H1 (cell line): ENCODE measurements around the gene WTIP. TPM values are rescaled to one million over a fixed set of nuclear protein-coding genes. Genes with fewer than 3 reads are reported as not detected.

Source experiments
- CTCF ChIA-PET: fragments of 300-600 bp; sonication (Branson Sonifier 250); formaldehyde crosslinking; loops from one replicate; lab custom pipeline; 2021; ENCODE audit not compliant: partially characterized antibody; lab: Charles Lee
- POLR2A ChIA-PET: fragments of 300-600 bp; sonication (Branson Sonifier 250); formaldehyde crosslinking; loops from one replicate; lab custom pipeline; 2021; ENCODE audit warnings: inconsistent platforms; ENCODE audit not compliant: partially characterized antibody; lab: Charles Lee
- DNase-seq, 2 experiments: peaks; one replicate each; pipeline versions ENCODE4 v3.0.0 to v3.0.0-alpha.2; 2010 to 2022; ENCODE audit warnings: low spot score in 2 of 2, low read depth in 1 of 2, mixed read lengths in 1 of 2
- FAIRE-seq: peaks from 2 replicates; lab custom pipeline; 2011; peaks lifted over from hg19 to GRCh38; lab: Jason Lieb, UNC
- H2AFZ ChIP-seq: 2 replicates; pipeline ENCODE4 v1.8.1; 2012; ENCODE audit warnings: low read length, inconsistent platforms
- H2AK5ac ChIP-seq: 2 replicates; pipeline ENCODE4 v1.6.1; 2013; ENCODE audit warnings: low read depth, low read length
- H2BK120ac ChIP-seq: replicated peaks from 2 replicates; pipeline ENCODE3; 2013; ENCODE audit warnings: low read depth, low read length, inconsistent platforms
- H2BK12ac ChIP-seq: 2 replicates; pipeline ENCODE4 v1.6.1; 2013; ENCODE audit warnings: low read depth, low read length
- H2BK15ac ChIP-seq: 2 replicates; pipeline ENCODE4 v1.6.1; 2013; ENCODE audit warnings: low read length
- H2BK20ac ChIP-seq: 2 replicates; pipeline ENCODE4 v1.6.1; 2013; ENCODE audit warnings: low read length
- H2BK5ac ChIP-seq: 2 replicates; pipeline ENCODE4 v1.6.1; 2013; ENCODE audit warnings: low read depth, low read length
- H3K14ac ChIP-seq: 2 replicates; pipeline ENCODE4 v1.6.1; 2013; ENCODE audit warnings: inconsistent platforms; ENCODE audit not compliant: insufficient read length
- H3K18ac ChIP-seq: 2 replicates; pipeline ENCODE4 v1.6.1; 2013; ENCODE audit warnings: low read length; ENCODE audit errors: extremely low read depth
- H3K23ac ChIP-seq: 2 replicates; pipeline ENCODE4 v1.6.1; 2013; ENCODE audit warnings: inconsistent platforms; ENCODE audit not compliant: insufficient read length
- H3K23me2 ChIP-seq: 2 replicates; pipeline ENCODE4 v1.6.1; 2013; ENCODE audit warnings: low read depth, low read length
- H3K27ac ChIP-seq: 2 replicates; pipeline ENCODE4 v1.6.1; 2011; ENCODE audit warnings: low read depth, low read length, inconsistent platforms
- H3K27me3 ChIP-seq, 4 experiments: replicated peaks in 1 of 4; 1 replicate in 1 of 4; 2 replicates in 3 of 4; pipeline versions ENCODE4 v1.6.1 to v1.8.1; 2011 to 2013; ENCODE audit warnings: low read length in 3 of 4, mild to moderate bottlenecking in 3 of 4, inconsistent platforms in 2 of 4, mixed read lengths in 2 of 4, moderate library complexity in 1 of 4; ENCODE audit not compliant: control insufficient read depth in 3 of 4, insufficient read depth in 3 of 4; ENCODE audit errors: extremely low read depth in 1 of 4
- H3K36me3 ChIP-seq, 4 experiments: 2 replicates each; pipeline versions ENCODE4 v1.6.1 to v1.8.1; 2011 to 2013; ENCODE audit warnings: mild to moderate bottlenecking in 4 of 4, low read length in 3 of 4, moderate library complexity in 2 of 4, control low read depth in 1 of 4, inconsistent platforms in 1 of 4; ENCODE audit not compliant: insufficient read depth in 4 of 4, control insufficient read depth in 2 of 4
- H3K4ac ChIP-seq: replicated peaks from 2 replicates; pipeline ENCODE3; 2013; ENCODE audit warnings: low read length, low read depth, mixed read lengths, inconsistent platforms; ENCODE audit not compliant: insufficient read length
- H3K4me1 ChIP-seq, 4 experiments: replicated peaks in 1 of 4; 1 replicate in 1 of 4; 2 replicates in 3 of 4; pipeline versions ENCODE4 v1.6.1 to v1.8.1; 2011 to 2013; ENCODE audit warnings: low read length in 3 of 4, inconsistent platforms in 2 of 4, mixed read lengths in 1 of 4; ENCODE audit not compliant: insufficient read depth in 4 of 4, control insufficient read depth in 3 of 4
- H3K4me2 ChIP-seq, 2 experiments: 2 replicates each; pipeline versions ENCODE4 v1.6.1 to v1.8.1; 2011 to 2013; ENCODE audit warnings: low read depth in 2 of 2, low read length in 2 of 2, control low read depth in 1 of 2, inconsistent platforms in 1 of 2, mild to moderate bottlenecking in 1 of 2; ENCODE audit not compliant: insufficient read depth in 1 of 2
- H3K4me3 ChIP-seq, 4 experiments: fragments of 200-600, 300-600 bp in 1 of 4; sonication (generic), shearing (Covaris generic), sonication (Bioruptor Twin) in 1 of 4; 2 replicates each; pipeline versions ENCODE4 v1.5.1 to v1.8.1; 2011 to 2016; ENCODE audit warnings: low read length in 4 of 4, low read depth in 3 of 4, control low read depth in 2 of 4, inconsistent platforms in 2 of 4, mild to moderate bottlenecking in 2 of 4, mixed read lengths in 1 of 4, moderate library complexity in 1 of 4; ENCODE audit not compliant: insufficient read depth in 2 of 4; ENCODE audit errors: extremely low read depth in 1 of 4
- H3K56ac ChIP-seq: replicated peaks from 2 replicates; pipeline ENCODE3; 2013; ENCODE audit warnings: low read depth, mild to moderate bottlenecking, mixed read lengths, low read length, inconsistent platforms; ENCODE audit not compliant: insufficient read length
- H3K79me1 ChIP-seq: 2 replicates; pipeline ENCODE4 v1.6.1; 2013; ENCODE audit warnings: low read depth, low read length, control low read depth
- H3K79me2 ChIP-seq, 2 experiments: 2 replicates each; pipeline versions ENCODE4 v1.6.1 to v1.8.1; 2012 to 2013; ENCODE audit warnings: low read length in 2 of 2, mild to moderate bottlenecking in 2 of 2, inconsistent platforms in 1 of 2; ENCODE audit not compliant: insufficient read depth in 2 of 2, control insufficient read depth in 1 of 2
- H3K9ac ChIP-seq, 4 experiments: replicated peaks in 1 of 4; 1 replicate in 1 of 4; 2 replicates in 3 of 4; pipeline versions ENCODE4 v1.6.1 to v1.8.1; 2011 to 2013; ENCODE audit warnings: low read depth in 3 of 4, low read length in 3 of 4, control low read depth in 2 of 4, mild to moderate bottlenecking in 2 of 4, moderate library complexity in 2 of 4, inconsistent platforms in 1 of 4; ENCODE audit errors: extremely low read depth in 1 of 4
- H3K9me3 ChIP-seq, 2 experiments: 2 replicates each; pipeline versions ENCODE4 v1.6.1 to v1.8.1; 2012 to 2013; ENCODE audit warnings: mild to moderate bottlenecking in 2 of 2, moderate library complexity in 2 of 2, control low read depth in 1 of 2, inconsistent platforms in 1 of 2, low read depth in 1 of 2, low read length in 1 of 2, mixed read lengths in 1 of 2; ENCODE audit not compliant: insufficient read depth in 2 of 2
- H4K20me1 ChIP-seq, 2 experiments: replicated peaks in 1 of 2; 2 replicates each; pipeline versions ENCODE3 to v1.8.1; 2011 to 2013; ENCODE audit warnings: inconsistent platforms in 2 of 2, low read length in 2 of 2, mild to moderate bottlenecking in 1 of 2; ENCODE audit not compliant: insufficient read depth in 2 of 2, control insufficient read depth in 1 of 2
- H4K5ac ChIP-seq: 2 replicates; pipeline ENCODE4 v1.6.1; 2013; ENCODE audit warnings: low read length, low read depth, mixed read lengths, inconsistent platforms; ENCODE audit not compliant: insufficient read length
- H4K8ac ChIP-seq: 2 replicates; pipeline ENCODE4 v1.8.0; 2013; ENCODE audit warnings: mild to moderate bottlenecking, moderate library complexity, low read length, inconsistent platforms; ENCODE audit not compliant: insufficient read depth; ENCODE audit errors: extremely low read depth
- H4K91ac ChIP-seq: replicated peaks from 2 replicates; pipeline ENCODE3; 2013; ENCODE audit warnings: low read length, mixed read lengths, inconsistent platforms; ENCODE audit not compliant: insufficient read length
- CEBPB ChIP-seq: IDR thresholded peaks from 2 replicates; pipeline ENCODE4 v1.6.1; 2012; ENCODE audit warnings: low read depth, low read length
- CHD2 ChIP-seq: IDR thresholded peaks from 2 replicates; pipeline ENCODE4 v1.6.1; 2012; ENCODE audit warnings: low read length, improper control_type of control experiment
- CTBP2 ChIP-seq: IDR thresholded peaks from 2 replicates; pipeline ENCODE4 v1.7.0; 2011; ENCODE audit warnings: borderline replicate concordance, mild to moderate bottlenecking, moderate library complexity, mixed read lengths, low read length; ENCODE audit not compliant: insufficient read depth, insufficient read length
- EGR1 ChIP-seq: IDR thresholded peaks from 2 replicates; pipeline ENCODE4 v1.6.1; 2011; ENCODE audit warnings: low read depth, low read length, borderline replicate concordance
- HDAC6 ChIP-seq: IDR thresholded peaks from one replicate; pipeline ENCODE4 v1.7.1; 2012; ENCODE audit warnings: low read depth, mild to moderate bottlenecking, inconsistent platforms, low read length, moderate library complexity
- PHF8 ChIP-seq: fragments of 200-600 bp; sonication (generic); conservative IDR thresholded peaks from 2 replicates; pipeline ENCODE4 v1.7.1; 2012; ENCODE audit warnings: low read depth, mild to moderate bottlenecking, inconsistent platforms, low read length, moderate library complexity
- POLR2AphosphoS5 ChIP-seq: IDR thresholded peaks from 2 replicates; pipeline ENCODE4 v1.6.1; 2011; ENCODE audit warnings: low read depth, low read length
- SRF ChIP-seq: IDR thresholded peaks from 2 replicates; pipeline ENCODE4 v1.6.1; 2011; ENCODE audit warnings: mild to moderate bottlenecking, low read depth, low read length, moderate library complexity
- SUZ12 ChIP-seq: fragments of 200-600 bp; sonication (generic); IDR thresholded peaks from 2 replicates; pipeline ENCODE4 v1.6.1; 2012; ENCODE audit warnings: mild to moderate bottlenecking, inconsistent platforms, low read length, moderate library complexity, mixed read lengths
- TAF1 ChIP-seq: IDR thresholded peaks from 2 replicates; pipeline ENCODE4 v1.6.1; 2011; ENCODE audit warnings: mild to moderate bottlenecking, low read depth, low read length
- TEAD4 ChIP-seq: IDR thresholded peaks from 2 replicates; pipeline ENCODE4 v1.6.1; 2012; ENCODE audit warnings: low read depth, low read length, inconsistent platforms, mixed read lengths
- WGBS, 2 experiments: shearing (Covaris generic) in 1 of 2; methylation state at CpG; one replicate each; pipeline versions ENCODE4 v1.1.6 to v1.1.7; 2013 to 2015; ENCODE audit warnings: low lambda C conversion rate in 2 of 2, mixed read lengths in 2 of 2, inconsistent platforms in 1 of 2, low coverage in 1 of 2, missing lambda C conversion rate in 1 of 2; ENCODE audit not compliant: insufficient replicate concordance in 2 of 2, insufficient coverage in 1 of 2, insufficient read length in 1 of 2; ENCODE audit errors: extremely low coverage in 1 of 2, missing lambda C conversion rate in 1 of 2; 5-methylcytosine and 5-hydroxymethylcytosine counted together
- polyA plus RNA-seq, 7 experiments: library from polyadenylated mRNA; depleted of rRNA in 3 of 7; stranded (reverse) in 5 of 7; unstranded in 2 of 7; fragments of >200 nt in 5 of 7; fragments of 200-250 nt in 2 of 7; gene quantifications; 1 replicate in 5 of 7; 2 replicates in 1 of 7; 4 replicates in 1 of 7; pipeline versions ENCODE4 v1.2.1 to v1.2.3, GENCODE V29; 2011 to 2013; ENCODE audit warnings: missing spikeins in 2 of 7, mixed read lengths in 2 of 7
- total RNA-seq: library from RNA; stranded (reverse); fragmentation: NEBNext Ultra II Directional; extraction: Animal tissue kit (Norgen Biotek cat#: 25700); gene quantifications from 2 replicates; pipeline ENCODE4 v1.2.1, GENCODE V29; 2021
- TF ChIP-seq, protein P1 (sequence below): IDR thresholded peaks from 2 replicates; pipeline ENCODE4 v1.6.1; 2011; ENCODE audit warnings: low read depth, mild to moderate bottlenecking, low read length; ENCODE audit not compliant: insufficient read depth

The WTIP gene
- total and polyA plus RNA-seq, 2 of the 8 experiments (the other 6 are each of a cell fraction or from before 2014, with no cell fraction given), result 8.7 to 15.4 TPM

DNA sequence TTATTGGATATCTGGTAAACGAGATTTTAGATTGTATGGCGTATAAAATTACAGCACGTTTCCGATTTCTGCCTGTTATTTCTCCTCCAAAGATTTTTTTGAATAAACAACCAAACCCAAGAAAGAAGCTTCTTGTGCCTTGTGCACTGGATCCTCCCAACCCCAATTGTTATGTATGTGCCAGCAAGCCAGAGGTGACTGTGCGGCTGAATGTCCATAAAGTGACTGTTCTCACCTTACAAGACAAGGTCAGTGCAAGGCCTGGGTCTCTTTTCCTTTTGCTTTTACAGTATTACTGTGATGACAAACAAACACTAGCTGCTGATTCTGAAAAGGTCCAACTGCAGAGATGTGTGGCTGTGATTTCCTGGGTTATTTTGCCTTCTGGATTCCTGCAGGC, 22.9 kb upstream of the WTIP start:
- H2AK5ac ChIP-seq, result no peak overlapping the region
- POLR2A ChIA-PET, result interaction anchor here (1.1 to 6.0 kb wide), 4 partner anchors 10 to 22 kb away, joined by 5 to 47 read pairs (median 6); no protein-coding TSS in a partner anchor
- H3K27me3 ChIP-seq, result no peaks in the 10 kb centered on the region
- H3K79me2 ChIP-seq, result peaks cover 0 to 57% of the 10 kb centered on the region in 2 experiments; a peak in 3 of 4 replicates
- H2BK12ac ChIP-seq, result no peak overlapping the region
- H3K23me2 ChIP-seq, result no peaks in the 10 kb centered on the region
- H4K20me1 ChIP-seq, result peaks cover 0 to 7% of the 10 kb centered on the region in 2 experiments
- no peak overlapping the region for H2BK20ac ChIP-seq
- H3K14ac ChIP-seq, result no peak overlapping the region
- FAIRE-seq, result no peak
- H2BK5ac ChIP-seq, result no peak overlapping the region
- H3K36me3 ChIP-seq, result peaks cover 35 to 85% (median 68%) of the 10 kb centered on the region in 4 experiments
- CTCF ChIA-PET, result interaction anchor here (0.6 to 1.7 kb wide), 3 partner anchors 13 to 770 kb away, joined by 3 to 6 read pairs (median 3); partner anchors contain the start of gene FAM187B
- H3K9ac ChIP-seq, result no peak overlapping the region
- H3K9me3 ChIP-seq, result no peaks in the 10 kb centered on the region
- no peak overlapping the region for H3K4me2 ChIP-seq
- no peak overlapping the region for H3K4ac ChIP-seq
- H3K56ac ChIP-seq, result no peak overlapping the region
- no peak overlapping the region for H4K5ac ChIP-seq
- H2BK120ac ChIP-seq, result no peak overlapping the region
- H2AFZ ChIP-seq, result no peak overlapping the region
- H3K79me1 ChIP-seq, result peaks cover 11% of the 10 kb centered on the region
- H3K4me1 ChIP-seq, result no peaks in the 10 kb centered on the region
- no peak overlapping the region for H3K18ac ChIP-seq
- no peak for DNase-seq
- H4K8ac ChIP-seq, result no peak overlapping the region
- H4K91ac ChIP-seq, result no peak overlapping the region
- no peak overlapping the region for H3K4me3 ChIP-seq
- WGBS, 2 experiments, result 95% methylated on average over 5 of the region's 5 CpGs; no CpG with 5 or more reads in 1 of the 2 experiments
- no peak overlapping the region for H3K23ac ChIP-seq
- TF ChIP-seq, protein P1, sequence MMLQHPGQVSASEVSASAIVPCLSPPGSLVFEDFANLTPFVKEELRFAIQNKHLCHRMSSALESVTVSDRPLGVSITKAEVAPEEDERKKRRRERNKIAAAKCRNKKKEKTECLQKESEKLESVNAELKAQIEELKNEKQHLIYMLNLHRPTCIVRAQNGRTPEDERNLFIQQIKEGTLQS, result no peak
- TF ChIP-seq SUZ12 (no peak), CTBP2 (no peak), PHF8 (no peak), CEBPB (no peak), SRF (no peak), HDAC6 (no peak), TEAD4 (no peak), POLR2AphosphoS5 (no peak), EGR1 (no peak), CHD2 (no peak), TAF1 (no peak)
- H3K27ac ChIP-seq, result no peak overlapping the region
- H2BK15ac ChIP-seq, result no peak overlapping the region
